Measurements from ENCODE around the gene HNRNPA0.

The HNRNPA0 gene

GRCh38 chr5:137727623-137728022, 26.5 kb downstream of the HNRNPA0 start:
- TF ChIP-seq CTCF (conservative IDR thresholded peaks at IDR 0.05; ENCODE audit: low read depth, low read length), result no peak
- DNase-seq (ENCODE audit: low read depth), result no peak
- no peak overlapping the region for H3K4me3 ChIP-seq (ENCODE audit: low read length)

- TF ChIP-seq CTCF (conservative IDR thresholded peaks at IDR 0.05; ENCODE audit: low read depth, low read length), result no peak
- no peak overlapping the region for H3K4me3 ChIP-seq (ENCODE audit: low read length)
- DNase-seq (ENCODE audit: low read depth), result no peak
Observed at GRCh38 chr5:137724251-137724650, 29.9 kb downstream of the HNRNPA0 start.

GRCh38 chr5:137718611-137719010, 35.6 kb downstream of the HNRNPA0 start:
- TF ChIP-seq CTCF (conservative IDR thresholded peaks at IDR 0.05; ENCODE audit: low read depth, low read length), result no peak
- no peak for DNase-seq (ENCODE audit: low read depth)
- no peak overlapping the region for H3K4me3 ChIP-seq (ENCODE audit: low read length)

GRCh38 chr5:137716337-137716736, 37.8 kb downstream of the HNRNPA0 start:
- TF ChIP-seq CTCF (conservative IDR thresholded peaks at IDR 0.05; ENCODE audit: low read depth, low read length), result no peak
- DNase-seq (ENCODE audit: low read depth), result no peak
- no peak overlapping the region for H3K4me3 ChIP-seq (ENCODE audit: low read length)

GRCh38 chr5:137715456-137715855, 38.7 kb downstream of the HNRNPA0 start:
- no peak overlapping the region for H3K4me3 ChIP-seq (ENCODE audit: low read length)
- DNase-seq (ENCODE audit: low read depth), result no peak
- no peak for TF ChIP-seq CTCF (conservative IDR thresholded peaks at IDR 0.05; ENCODE audit: low read depth, low read length)

- DNase-seq (ENCODE audit: low read depth), result no peak
- no peak overlapping the region for H3K4me3 ChIP-seq (ENCODE audit: low read length)
- TF ChIP-seq CTCF (conservative IDR thresholded peaks at IDR 0.05; ENCODE audit: low read depth, low read length), result no peak
Observed at GRCh38 chr5:137714946-137715345, 39.2 kb downstream of the HNRNPA0 start.

- DNase-seq (ENCODE audit: low read depth), result no peak
- TF ChIP-seq CTCF (conservative IDR thresholded peaks at IDR 0.05; ENCODE audit: low read depth, low read length), result no peak
- no peak overlapping the region for H3K4me3 ChIP-seq (ENCODE audit: low read length)
Observed at GRCh38 chr5:137714494-137714893, 39.7 kb downstream of the HNRNPA0 start.

Measured in retinal pigment epithelial cell (primary cell).